Ovary (tissue), 3 donors: ENCODE results near the gene R3HCC1L.

Experiments used
- CTCF ChIP-seq, 3 donors: fragments of 450-650 bp in 2 of 3; fragments of 200-600 bp in 1 of 3; IDR thresholded peaks; one replicate each; pipeline versions ENCODE4 v1.5.1 to v1.8.0; 2016 to 2022; ENCODE audit warnings: antibody characterized with exemption in 3 of 3, mild to moderate bottlenecking in 1 of 3
- POLR2A ChIP-seq: fragments of 450-650 bp; IDR thresholded peaks from one replicate; pipeline ENCODE4 v1.6.1; 2017; ENCODE audit warnings: antibody characterized with exemption, mild to moderate bottlenecking, moderate library complexity
- donor health status: DM: no; HTN: no; CAD: no.

GRCh38 chr10:98115031-98115787 lies 19.2 kb upstream of the R3HCC1L start:
- TF ChIP-seq POLR2A (no peak), CTCF (IDR thresholded peaks at IDR 0.05) (no peak)
